Measurements from ENCODE around the gene EEF1AKMT4.

The EEF1AKMT4 gene

DNA sequence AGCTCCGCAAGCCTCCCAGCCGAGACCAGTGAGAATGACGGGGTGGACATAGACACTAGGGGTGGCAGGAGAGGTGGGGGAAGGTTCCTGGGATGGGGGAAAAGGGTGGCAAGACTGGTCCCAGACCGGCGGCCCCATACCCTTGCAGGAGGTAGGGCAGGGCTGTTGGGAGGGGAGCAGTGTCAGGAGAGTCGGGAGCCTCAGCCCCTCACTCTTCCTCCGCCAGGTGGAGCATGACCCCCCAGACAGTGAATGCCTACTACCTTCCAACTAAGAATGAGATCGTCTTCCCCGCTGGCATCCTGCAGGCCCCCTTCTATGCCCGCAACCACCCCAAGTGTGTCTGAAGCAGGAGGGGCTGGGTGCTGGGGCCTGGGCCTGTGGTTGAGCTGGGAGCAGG is 40.9 kb downstream of the EEF1AKMT4 start:
- TF ChIP-seq, protein P1, sequence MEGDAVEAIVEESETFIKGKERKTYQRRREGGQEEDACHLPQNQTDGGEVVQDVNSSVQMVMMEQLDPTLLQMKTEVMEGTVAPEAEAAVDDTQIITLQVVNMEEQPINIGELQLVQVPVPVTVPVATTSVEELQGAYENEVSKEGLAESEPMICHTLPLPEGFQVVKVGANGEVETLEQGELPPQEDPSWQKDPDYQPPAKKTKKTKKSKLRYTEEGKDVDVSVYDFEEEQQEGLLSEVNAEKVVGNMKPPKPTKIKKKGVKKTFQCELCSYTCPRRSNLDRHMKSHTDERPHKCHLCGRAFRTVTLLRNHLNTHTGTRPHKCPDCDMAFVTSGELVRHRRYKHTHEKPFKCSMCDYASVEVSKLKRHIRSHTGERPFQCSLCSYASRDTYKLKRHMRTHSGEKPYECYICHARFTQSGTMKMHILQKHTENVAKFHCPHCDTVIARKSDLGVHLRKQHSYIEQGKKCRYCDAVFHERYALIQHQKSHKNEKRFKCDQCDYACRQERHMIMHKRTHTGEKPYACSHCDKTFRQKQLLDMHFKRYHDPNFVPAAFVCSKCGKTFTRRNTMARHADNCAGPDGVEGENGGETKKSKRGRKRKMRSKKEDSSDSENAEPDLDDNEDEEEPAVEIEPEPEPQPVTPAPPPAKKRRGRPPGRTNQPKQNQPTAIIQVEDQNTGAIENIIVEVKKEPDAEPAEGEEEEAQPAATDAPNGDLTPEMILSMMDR (IDR thresholded peaks at IDR 0.05; ENCODE audit: low read length, missing control alignments) = no peak
- no peak overlapping the region for H3K4me3 ChIP-seq (replicated peaks; ENCODE audit: low read depth, low read length)
- no peak for DNase-seq (ENCODE audit: low read depth)

DNA sequence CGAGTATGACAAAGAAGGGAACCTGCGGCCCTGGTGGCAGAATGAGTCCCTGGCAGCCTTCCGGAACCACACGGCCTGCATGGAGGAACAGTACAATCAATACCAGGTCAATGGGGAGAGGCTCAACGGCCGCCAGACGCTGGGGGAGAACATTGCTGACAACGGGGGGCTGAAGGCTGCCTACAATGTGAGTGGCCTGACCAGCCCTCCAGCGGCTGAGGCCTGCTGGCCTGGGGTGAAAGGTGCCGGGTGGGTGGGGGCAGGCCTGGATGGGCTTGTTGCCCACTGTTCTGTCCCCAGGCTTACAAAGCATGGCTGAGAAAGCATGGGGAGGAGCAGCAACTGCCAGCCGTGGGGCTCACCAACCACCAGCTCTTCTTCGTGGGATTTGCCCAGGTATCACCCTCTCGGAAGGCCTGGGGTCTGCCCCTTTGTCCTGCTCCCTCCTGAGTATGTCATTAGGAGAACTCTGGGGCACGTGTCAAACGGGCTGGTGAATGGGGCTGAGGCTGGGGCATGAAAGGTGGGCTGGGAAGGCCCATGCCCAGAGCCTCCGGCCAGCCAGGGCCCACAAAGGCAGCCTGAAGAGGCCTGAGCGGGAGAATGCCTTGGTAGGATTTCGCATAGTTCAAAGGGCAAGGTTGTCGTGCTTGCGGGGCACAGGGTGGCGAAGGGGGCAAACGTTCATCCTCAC is 41.7 kb downstream of the EEF1AKMT4 start:
- H3K4me3 ChIP-seq (replicated peaks; ENCODE audit: low read depth, low read length) = no peak overlapping the region
- no peak for DNase-seq (ENCODE audit: low read depth)
- TF ChIP-seq, protein P1 (IDR thresholded peaks at IDR 0.05; ENCODE audit: low read length, missing control alignments) = no peak

DNA sequence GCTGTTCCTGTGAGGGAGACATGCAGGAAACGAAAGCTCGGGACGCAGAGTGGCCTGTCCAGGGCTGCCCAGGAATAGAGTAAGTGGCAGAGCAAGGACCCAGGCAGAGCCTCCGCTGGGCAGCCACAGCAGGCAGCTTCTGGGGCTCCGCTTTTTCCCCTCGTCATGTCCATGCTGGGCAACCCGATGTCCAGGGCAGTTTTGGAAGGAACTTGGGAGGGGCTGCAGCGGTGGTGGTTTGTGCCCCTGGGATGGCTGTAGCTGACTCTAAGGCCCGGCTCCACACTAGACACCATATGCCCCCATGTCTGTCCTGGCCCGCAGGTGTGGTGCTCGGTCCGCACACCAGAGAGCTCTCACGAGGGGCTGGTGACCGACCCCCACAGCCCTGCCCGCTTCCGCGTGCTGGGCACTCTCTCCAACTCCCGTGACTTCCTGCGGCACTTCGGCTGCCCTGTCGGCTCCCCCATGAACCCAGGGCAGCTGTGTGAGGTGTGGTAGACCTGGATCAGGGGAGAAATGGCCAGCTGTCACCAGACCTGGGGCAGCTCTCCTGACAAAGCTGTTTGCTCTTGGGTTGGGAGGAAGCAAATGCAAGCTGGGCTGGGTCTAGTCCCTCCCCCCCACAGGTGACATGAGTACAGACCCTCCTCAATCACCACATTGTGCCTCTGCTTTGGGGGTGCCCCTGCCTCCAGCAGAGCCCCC is 42.4 kb downstream of the EEF1AKMT4 start:
- TF ChIP-seq, protein P1 (IDR thresholded peaks at IDR 0.05; ENCODE audit: low read length, missing control alignments) = no peak
- DNase-seq (ENCODE audit: low read depth) = no peak
- H3K4me3 ChIP-seq (replicated peaks; ENCODE audit: low read depth, low read length) = no peak overlapping the region

- no peak overlapping the region for H3K4me3 ChIP-seq (replicated peaks; ENCODE audit: low read depth, low read length)
- TF ChIP-seq, protein P1 (IDR thresholded peaks at IDR 0.05; ENCODE audit: low read length, missing control alignments) = no peak
- no peak for DNase-seq (ENCODE audit: low read depth)
These were observed 46.3 kb downstream of the EEF1AKMT4 start for GRCh38 chr3:184295771-184296170.

- TF ChIP-seq, protein P1 (IDR thresholded peaks at IDR 0.05; ENCODE audit: low read length, missing control alignments) = no peak
- H3K4me3 ChIP-seq (replicated peaks; ENCODE audit: low read depth, low read length) = no peak overlapping the region
- no peak for DNase-seq (ENCODE audit: low read depth)
These were observed 47.1 kb downstream of the EEF1AKMT4 start for GRCh38 chr3:184296616-184297015.

DNA sequence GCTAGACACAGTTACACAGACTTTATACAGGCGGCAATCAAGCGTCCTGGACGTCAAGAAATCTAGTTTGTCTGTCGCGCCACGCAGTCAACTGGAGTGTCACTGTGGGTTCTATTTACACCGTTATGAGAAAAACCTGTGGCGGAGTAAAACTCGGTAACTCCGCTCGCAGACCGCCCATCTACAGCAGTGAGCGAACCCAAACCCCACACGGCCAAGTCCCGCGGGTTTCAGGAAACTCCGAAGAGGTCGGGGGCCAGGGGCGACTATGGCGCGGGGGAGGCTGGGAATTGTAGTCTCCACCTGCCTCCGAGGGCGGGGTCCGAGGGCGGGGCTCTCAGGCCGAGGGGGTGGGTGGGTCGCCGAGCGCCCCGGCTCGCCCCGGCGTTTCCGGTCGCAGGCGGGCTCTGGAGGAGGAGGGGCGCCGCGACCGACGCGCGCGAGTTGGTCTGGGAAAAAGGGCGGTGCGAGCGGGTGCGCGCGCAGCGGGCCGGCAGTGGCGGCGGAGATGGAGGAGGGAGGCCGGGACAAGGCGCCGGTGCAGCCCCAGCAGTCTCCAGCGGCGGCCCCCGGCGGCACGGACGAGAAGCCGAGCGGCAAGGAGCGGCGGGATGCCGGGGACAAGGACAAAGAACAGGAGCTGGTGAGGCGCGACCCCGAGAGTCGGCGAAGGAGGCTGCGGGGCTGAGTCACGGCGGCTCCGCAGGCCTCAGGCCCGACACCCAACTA is 49.5 kb downstream of the EEF1AKMT4 start, which contains the start of gene PSMD2:
Gene PSMD2, plus strand, starts transcription at position 483 of the 729 bp plus-strand sequence. Its CDS starts 26 bp downstream, at position 509.
- H3K4me3 ChIP-seq (replicated peaks; ENCODE audit: low read depth, low read length) = peak within 1 kb of the TSS; percentile 80
- TF ChIP-seq, protein P1 (IDR thresholded peaks at IDR 0.05; ENCODE audit: low read length, missing control alignments) = no peak
- DNase-seq (ENCODE audit: low read depth) = peak; percentile 97

Data from fibroblast of pulmonary artery (primary cell).